ENCODE data around the gene NETO1.

GRCh38 chr18:72866901-72867745 is 664 bp downstream of the NETO1 start:
- TF ChIP-seq TAF1 (conservative IDR thresholded peaks at IDR 0.05) (no peak), SP1 (IDR thresholded peaks at IDR 0.05) (no peak), RXRA (IDR thresholded peaks at IDR 0.05) (no peak), JUND (IDR thresholded peaks at IDR 0.05) (no peak), YY1 (IDR thresholded peaks at IDR 0.05) (no peak), FOXA1 (IDR thresholded peaks at IDR 0.05) (no peak), RAD21 (IDR thresholded peaks at IDR 0.05) (no peak), HNF4G (IDR thresholded peaks at IDR 0.05) (no peak), EGR1 (IDR thresholded peaks at IDR 0.05; ENCODE audit: low read depth in 2 of 2) (no peak)
- TF ChIP-seq, protein P1, sequence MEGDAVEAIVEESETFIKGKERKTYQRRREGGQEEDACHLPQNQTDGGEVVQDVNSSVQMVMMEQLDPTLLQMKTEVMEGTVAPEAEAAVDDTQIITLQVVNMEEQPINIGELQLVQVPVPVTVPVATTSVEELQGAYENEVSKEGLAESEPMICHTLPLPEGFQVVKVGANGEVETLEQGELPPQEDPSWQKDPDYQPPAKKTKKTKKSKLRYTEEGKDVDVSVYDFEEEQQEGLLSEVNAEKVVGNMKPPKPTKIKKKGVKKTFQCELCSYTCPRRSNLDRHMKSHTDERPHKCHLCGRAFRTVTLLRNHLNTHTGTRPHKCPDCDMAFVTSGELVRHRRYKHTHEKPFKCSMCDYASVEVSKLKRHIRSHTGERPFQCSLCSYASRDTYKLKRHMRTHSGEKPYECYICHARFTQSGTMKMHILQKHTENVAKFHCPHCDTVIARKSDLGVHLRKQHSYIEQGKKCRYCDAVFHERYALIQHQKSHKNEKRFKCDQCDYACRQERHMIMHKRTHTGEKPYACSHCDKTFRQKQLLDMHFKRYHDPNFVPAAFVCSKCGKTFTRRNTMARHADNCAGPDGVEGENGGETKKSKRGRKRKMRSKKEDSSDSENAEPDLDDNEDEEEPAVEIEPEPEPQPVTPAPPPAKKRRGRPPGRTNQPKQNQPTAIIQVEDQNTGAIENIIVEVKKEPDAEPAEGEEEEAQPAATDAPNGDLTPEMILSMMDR (IDR thresholded peaks at IDR 0.05; ENCODE audit: low read depth, low read length, missing input control): no peak
- TF ChIP-seq, protein P2, sequence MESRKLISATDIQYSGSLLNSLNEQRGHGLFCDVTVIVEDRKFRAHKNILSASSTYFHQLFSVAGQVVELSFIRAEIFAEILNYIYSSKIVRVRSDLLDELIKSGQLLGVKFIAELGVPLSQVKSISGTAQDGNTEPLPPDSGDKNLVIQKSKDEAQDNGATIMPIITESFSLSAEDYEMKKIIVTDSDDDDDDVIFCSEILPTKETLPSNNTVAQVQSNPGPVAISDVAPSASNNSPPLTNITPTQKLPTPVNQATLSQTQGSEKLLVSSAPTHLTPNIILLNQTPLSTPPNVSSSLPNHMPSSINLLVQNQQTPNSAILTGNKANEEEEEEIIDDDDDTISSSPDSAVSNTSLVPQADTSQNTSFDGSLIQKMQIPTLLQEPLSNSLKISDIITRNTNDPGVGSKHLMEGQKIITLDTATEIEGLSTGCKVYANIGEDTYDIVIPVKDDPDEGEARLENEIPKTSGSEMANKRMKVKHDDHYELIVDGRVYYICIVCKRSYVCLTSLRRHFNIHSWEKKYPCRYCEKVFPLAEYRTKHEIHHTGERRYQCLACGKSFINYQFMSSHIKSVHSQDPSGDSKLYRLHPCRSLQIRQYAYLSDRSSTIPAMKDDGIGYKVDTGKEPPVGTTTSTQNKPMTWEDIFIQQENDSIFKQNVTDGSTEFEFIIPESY (IDR thresholded peaks at IDR 0.05): no peak
- TF ChIP-seq, protein P3, sequence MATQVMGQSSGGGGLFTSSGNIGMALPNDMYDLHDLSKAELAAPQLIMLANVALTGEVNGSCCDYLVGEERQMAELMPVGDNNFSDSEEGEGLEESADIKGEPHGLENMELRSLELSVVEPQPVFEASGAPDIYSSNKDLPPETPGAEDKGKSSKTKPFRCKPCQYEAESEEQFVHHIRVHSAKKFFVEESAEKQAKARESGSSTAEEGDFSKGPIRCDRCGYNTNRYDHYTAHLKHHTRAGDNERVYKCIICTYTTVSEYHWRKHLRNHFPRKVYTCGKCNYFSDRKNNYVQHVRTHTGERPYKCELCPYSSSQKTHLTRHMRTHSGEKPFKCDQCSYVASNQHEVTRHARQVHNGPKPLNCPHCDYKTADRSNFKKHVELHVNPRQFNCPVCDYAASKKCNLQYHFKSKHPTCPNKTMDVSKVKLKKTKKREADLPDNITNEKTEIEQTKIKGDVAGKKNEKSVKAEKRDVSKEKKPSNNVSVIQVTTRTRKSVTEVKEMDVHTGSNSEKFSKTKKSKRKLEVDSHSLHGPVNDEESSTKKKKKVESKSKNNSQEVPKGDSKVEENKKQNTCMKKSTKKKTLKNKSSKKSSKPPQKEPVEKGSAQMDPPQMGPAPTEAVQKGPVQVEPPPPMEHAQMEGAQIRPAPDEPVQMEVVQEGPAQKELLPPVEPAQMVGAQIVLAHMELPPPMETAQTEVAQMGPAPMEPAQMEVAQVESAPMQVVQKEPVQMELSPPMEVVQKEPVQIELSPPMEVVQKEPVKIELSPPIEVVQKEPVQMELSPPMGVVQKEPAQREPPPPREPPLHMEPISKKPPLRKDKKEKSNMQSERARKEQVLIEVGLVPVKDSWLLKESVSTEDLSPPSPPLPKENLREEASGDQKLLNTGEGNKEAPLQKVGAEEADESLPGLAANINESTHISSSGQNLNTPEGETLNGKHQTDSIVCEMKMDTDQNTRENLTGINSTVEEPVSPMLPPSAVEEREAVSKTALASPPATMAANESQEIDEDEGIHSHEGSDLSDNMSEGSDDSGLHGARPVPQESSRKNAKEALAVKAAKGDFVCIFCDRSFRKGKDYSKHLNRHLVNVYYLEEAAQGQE (IDR thresholded peaks at IDR 0.05): no peak
- TF ChIP-seq, protein P4, sequence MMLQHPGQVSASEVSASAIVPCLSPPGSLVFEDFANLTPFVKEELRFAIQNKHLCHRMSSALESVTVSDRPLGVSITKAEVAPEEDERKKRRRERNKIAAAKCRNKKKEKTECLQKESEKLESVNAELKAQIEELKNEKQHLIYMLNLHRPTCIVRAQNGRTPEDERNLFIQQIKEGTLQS (IDR thresholded peaks at IDR 0.05): no peak
